Erythroblast (primary cell): Measurements from ENCODE around the gene NANOG.
A peak's percentile ranks its signal among the peaks of the same experiment; 100 is the strongest.
"Not testable (repeated sequence)": the region's sequence is repeated elsewhere in the genome, so short reads cannot be mapped to it uniquely, and the experiment has no call there.

Experiments used
- DNase-seq, 2 experiments: peaks; one replicate each; lab custom pipeline; 2025; lab: John Stamatoyannopoulos, UW
- GATA1 ChIP-seq: IDR thresholded peaks from 2 replicates; pipeline ENCODE4 v1.6.1; 2011; ENCODE audit warnings: low read depth, mild to moderate bottlenecking, control low read depth, low read length, moderate library complexity
- POLR2A ChIP-seq: IDR thresholded peaks from 2 replicates; pipeline ENCODE4 v1.6.1; 2011; ENCODE audit warnings: mild to moderate bottlenecking, low read length

Gene NANOG

GRCh38 chr12:7788884-7789528, at the start of gene NANOG:
Gene NANOG, plus strand, starts transcription at chr12:7789402. Its CDS starts 213 bp downstream, at chr12:7789615.
- DNase-seq = not testable (repeated sequence)

- peak in 1 of 2 experiments; percentile 15 for DNase-seq
Measured at GRCh38 chr12:7747246-7747645, 42.0 kb upstream of the NANOG start, which contains the start of gene CLEC4C. Gene CLEC4C, minus strand, starts transcription at chr12:7747375. Its CDS starts 27 bp downstream, at chr12:7747348.

GRCh38 chr12:7748852-7749251, 40.4 kb upstream of the NANOG start:
- TF ChIP-seq GATA1 (no peak), POLR2A (no peak)
- peak; percentile 33 to 70 for DNase-seq

More at GRCh38 chr12:7747246-7747645, 42.0 kb upstream of the NANOG start, which contains the start of gene CLEC4C:
- TF ChIP-seq POLR2A (no peak), GATA1 (no peak)

GRCh38 chr12:7749442-7749841, 39.8 kb upstream of the NANOG start:
- no peak for DNase-seq
- TF ChIP-seq POLR2A (no peak), GATA1 (no peak)

- no peak for DNase-seq
- TF ChIP-seq GATA1 (no peak), POLR2A (no peak)
Measured at GRCh38 chr12:7750350-7750749, 38.9 kb upstream of the NANOG start.

GRCh38 chr12:7751394-7751793, 37.8 kb upstream of the NANOG start:
- TF ChIP-seq POLR2A (no peak), GATA1 (no peak)

GRCh38 chr12:7751941-7752922, 37.0 kb upstream of the NANOG start:
- not testable (repeated sequence) for DNase-seq

More at GRCh38 chr12:7751394-7751793, 37.8 kb upstream of the NANOG start:
- DNase-seq = no peak

GRCh38 chr12:7755668-7756067, 33.5 kb upstream of the NANOG start:
- DNase-seq = not testable (repeated sequence)

GRCh38 chr12:7756993-7757392, 32.2 kb upstream of the NANOG start:
- no peak for DNase-seq
- TF ChIP-seq POLR2A (no peak), GATA1 (no peak)

- TF ChIP-seq GATA1 (no peak), POLR2A (no peak)
- DNase-seq = no peak
Measured at GRCh38 chr12:7758766-7759140, 30.4 kb upstream of the NANOG start.

GRCh38 chr12:7769999-7770398, 19.2 kb upstream of the NANOG start:
- no peak for DNase-seq
- TF ChIP-seq POLR2A (no peak), GATA1 (no peak)

GRCh38 chr12:7781274-7781673, 7.9 kb upstream of the NANOG start:
- no peak for DNase-seq
- TF ChIP-seq GATA1 = no peak
- TF ChIP-seq POLR2A = no peak

GRCh38 chr12:7782055-7782454, 7.1 kb upstream of the NANOG start:
- TF ChIP-seq GATA1 (no peak), POLR2A (no peak)
- no peak for DNase-seq

- not testable (repeated sequence) for DNase-seq
Measured at GRCh38 chr12:7783433-7783832, 5.8 kb upstream of the NANOG start.
